GM18951 (cell line): ENCODE results near the gene SUPT3H.

ENCODE experiments used
- POLR2A ChIP-seq: IDR thresholded peaks from 4 replicates; pipeline ENCODE4 v1.6.1; 2011; ENCODE audit warnings: mild to moderate bottlenecking; ENCODE audit not compliant: insufficient read length, insufficient read depth; ENCODE audit errors: extremely low read depth
- in situ Hi-C: fragments of 300-500 bp; cut with MboI; formaldehyde crosslinking; loops from one replicate; pipeline ENCODE4 v1.12.0; 2022; ENCODE audit warnings: low sequenced_read_pairs, mixed read lengths, inconsistent platforms; ENCODE audit not compliant: unreplicated experiment

SUPT3H gene

GRCh38 chr6:45226081-45226480 is 151.7 kb downstream of the SUPT3H start:
- in situ Hi-C loops = no loop called here
- no peak for TF ChIP-seq POLR2A

DNA sequence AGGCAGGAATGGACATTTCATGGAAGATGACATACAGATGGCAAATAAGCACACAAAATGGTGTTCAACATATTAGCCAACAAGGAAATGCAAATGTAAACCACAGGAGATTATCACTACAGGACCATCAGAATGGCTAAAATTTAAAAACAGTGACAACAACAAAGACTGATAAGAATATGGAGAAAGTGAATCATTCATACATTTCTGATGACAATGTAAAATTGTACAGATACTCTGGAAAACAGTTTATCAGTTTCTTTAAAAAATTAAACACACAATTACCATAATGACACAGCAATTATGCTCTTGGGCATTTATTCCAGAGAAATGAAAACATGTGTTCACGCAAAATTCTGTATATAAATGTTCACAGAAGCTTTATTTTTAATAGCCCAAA is 155.4 kb downstream of the SUPT3H start:
- TF ChIP-seq POLR2A = no peak
- in situ Hi-C loops = no loop called here

GRCh38 chr6:45215759-45216158 is 162.0 kb downstream of the SUPT3H start:
- no peak for TF ChIP-seq POLR2A

DNA sequence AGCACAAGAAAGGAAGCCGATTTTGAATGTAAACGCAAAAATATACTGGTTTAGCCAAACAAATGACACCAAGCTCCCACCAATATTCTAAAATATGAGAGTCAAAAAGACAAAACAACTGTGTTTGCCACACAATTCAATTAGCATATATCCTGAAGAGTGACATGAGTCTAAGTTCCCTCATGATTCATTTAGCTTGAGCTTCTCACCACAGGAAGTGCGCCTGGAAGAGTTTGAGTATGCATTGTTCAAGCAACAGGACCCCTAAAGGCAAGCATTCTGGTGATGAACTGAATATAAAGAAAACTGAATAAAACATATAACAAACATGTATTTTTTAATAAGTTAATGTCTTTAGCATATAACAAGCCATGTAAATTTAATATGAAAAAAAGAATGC is 164.8 kb downstream of the SUPT3H start:
- no peak for TF ChIP-seq POLR2A
- in situ Hi-C loops = no loop called here

More at GRCh38 chr6:45215759-45216158, 162.0 kb downstream of the SUPT3H start:
- in situ Hi-C loops = no loop called here

- no peak for TF ChIP-seq POLR2A
- in situ Hi-C loops = no loop called here
Observed at GRCh38 chr6:45209762-45210161, 168.0 kb downstream of the SUPT3H start.

- in situ Hi-C loops = no loop called here
- TF ChIP-seq POLR2A = no peak
Observed at GRCh38 chr6:45206793-45207492, 170.8 kb downstream of the SUPT3H start.

GRCh38 chr6:45201484-45201883 is 176.2 kb downstream of the SUPT3H start:
- TF ChIP-seq POLR2A = no peak
- in situ Hi-C loops = no loop called here

DNA sequence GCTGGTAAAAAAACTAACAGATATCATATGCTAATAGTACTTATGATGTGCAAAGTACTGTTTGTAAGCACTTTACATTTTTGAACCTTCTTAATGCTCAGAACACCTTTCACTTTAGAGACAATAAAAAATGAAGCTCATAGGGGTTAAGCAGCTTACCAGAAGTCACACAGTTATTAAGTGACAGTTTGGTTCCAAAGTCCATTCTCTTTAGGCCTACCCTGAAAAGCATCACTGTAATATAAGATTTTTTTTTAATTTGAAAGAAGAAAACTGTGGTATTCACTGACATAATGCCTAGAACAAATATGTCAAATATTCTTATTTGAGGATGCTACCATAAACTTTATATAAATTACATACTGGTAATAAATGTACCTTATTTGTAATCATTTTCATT is 177.2 kb downstream of the SUPT3H start:
- in situ Hi-C loops = no loop called here
- no peak for TF ChIP-seq POLR2A

DNA sequence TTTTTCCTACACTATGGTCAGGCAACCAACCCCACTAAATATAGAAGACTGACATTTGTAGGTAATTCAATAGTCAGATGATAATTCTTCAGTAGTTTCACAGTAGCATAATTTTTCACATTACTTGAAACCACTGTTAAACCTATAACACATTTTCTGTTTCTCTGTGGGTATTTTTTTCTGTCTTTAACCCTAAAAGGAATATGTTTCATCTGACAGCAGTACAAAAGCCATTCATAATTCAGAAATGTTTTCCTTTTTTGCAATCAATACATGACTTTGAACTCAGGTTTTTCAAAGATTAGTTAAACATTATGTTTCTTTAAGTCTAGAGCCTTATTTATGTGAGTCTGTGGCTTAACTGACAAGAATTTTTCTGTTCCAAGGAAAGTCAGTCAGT is 178.2 kb downstream of the SUPT3H start:
- in situ Hi-C loops = no loop called here
- no peak for TF ChIP-seq POLR2A

GRCh38 chr6:45196121-45196520 is 181.6 kb downstream of the SUPT3H start:
- in situ Hi-C loops = no loop called here
- TF ChIP-seq POLR2A = no peak

- in situ Hi-C loops = no loop called here
- no peak for TF ChIP-seq POLR2A
Observed at GRCh38 chr6:45195137-45195536, 182.6 kb downstream of the SUPT3H start.

- in situ Hi-C loops = no loop called here
- no peak for TF ChIP-seq POLR2A
Observed at GRCh38 chr6:45192556-45192955, 185.2 kb downstream of the SUPT3H start.

GRCh38 chr6:45191414-45191813 is 186.3 kb downstream of the SUPT3H start:
- TF ChIP-seq POLR2A = no peak
- in situ Hi-C loops = no loop called here

GRCh38 chr6:45187836-45188235 is 189.9 kb downstream of the SUPT3H start:
- in situ Hi-C loops = no loop called here
- TF ChIP-seq POLR2A = no peak
